HG02759 (cell line): Measurements from ENCODE around the gene MICALL1.

Experiments
- ATAC-seq: cut with Tn5 transposase; IDR thresholded peaks from one replicate; pipeline ENCODE4 v1.9.1; 2021; ENCODE audit warnings: mild to moderate bottlenecking, moderate library complexity; ENCODE audit not compliant: unreplicated experiment

The MICALL1 gene

GRCh38 chr22:37904572-37905533 lies 1.2 kb upstream of the MICALL1 start:
- no peak for ATAC-seq

- peak; percentile 36 for ATAC-seq
Observed at GRCh38 chr22:37906364-37907008, 389 bp downstream of the MICALL1 start.

GRCh38 chr22:37907036-37907954 lies 1.2 kb downstream of the MICALL1 start:
- ATAC-seq, result no peak

- no peak for ATAC-seq
Observed at GRCh38 chr22:37909766-37910165, 3.7 kb downstream of the MICALL1 start.

- no peak for ATAC-seq
Observed at GRCh38 chr22:37910890-37911672, 5.0 kb downstream of the MICALL1 start.

GRCh38 chr22:37911697-37912096 lies 5.6 kb downstream of the MICALL1 start:
- ATAC-seq, result no peak

- no peak for ATAC-seq
Observed at GRCh38 chr22:37912171-37912570, 6.1 kb downstream of the MICALL1 start.

GRCh38 chr22:37913233-37913721 lies 7.2 kb downstream of the MICALL1 start:
- ATAC-seq, result no peak

- no peak for ATAC-seq
Observed at GRCh38 chr22:37916311-37916710, 10.2 kb downstream of the MICALL1 start.

- no peak for ATAC-seq
Observed at GRCh38 chr22:37917874-37918548, 11.9 kb downstream of the MICALL1 start.

GRCh38 chr22:37918580-37919270 lies 12.6 kb downstream of the MICALL1 start:
- no peak for ATAC-seq

- no peak for ATAC-seq
Observed at GRCh38 chr22:37920126-37920525, 14.0 kb downstream of the MICALL1 start.

GRCh38 chr22:37922191-37922590 lies 16.1 kb downstream of the MICALL1 start:
- ATAC-seq, result no peak

- ATAC-seq, result no peak
Observed at GRCh38 chr22:37923927-37924326, 17.8 kb downstream of the MICALL1 start.

GRCh38 chr22:37924386-37925065 lies 18.4 kb downstream of the MICALL1 start:
- no peak for ATAC-seq

GRCh38 chr22:37925330-37925729 lies 19.2 kb downstream of the MICALL1 start:
- ATAC-seq, result no peak

- no peak for ATAC-seq
Observed at GRCh38 chr22:37925767-37926166, 19.7 kb downstream of the MICALL1 start.

GRCh38 chr22:37926358-37926757 lies 20.3 kb downstream of the MICALL1 start:
- ATAC-seq, result no peak
